DND-41 (cell line): ENCODE results near the gene PCBP4.

Source experiments
- EZH2 ChIP-seq: IDR thresholded peaks from 3 replicates; pipeline ENCODE4 v1.6.1; 2012; ENCODE audit warnings: borderline replicate concordance, low read depth, mild to moderate bottlenecking, moderate library complexity, low read length, inconsistent platforms; ENCODE audit not compliant: severe bottlenecking
- TF ChIP-seq, protein P1 (sequence below): IDR thresholded peaks from 2 replicates; pipeline ENCODE4 v1.5.1; 2012; ENCODE audit warnings: borderline replicate concordance, low read length, moderate library complexity, mild to moderate bottlenecking; ENCODE audit not compliant: poor library complexity, severe bottlenecking; ENCODE audit errors: extremely low read depth

DNA sequence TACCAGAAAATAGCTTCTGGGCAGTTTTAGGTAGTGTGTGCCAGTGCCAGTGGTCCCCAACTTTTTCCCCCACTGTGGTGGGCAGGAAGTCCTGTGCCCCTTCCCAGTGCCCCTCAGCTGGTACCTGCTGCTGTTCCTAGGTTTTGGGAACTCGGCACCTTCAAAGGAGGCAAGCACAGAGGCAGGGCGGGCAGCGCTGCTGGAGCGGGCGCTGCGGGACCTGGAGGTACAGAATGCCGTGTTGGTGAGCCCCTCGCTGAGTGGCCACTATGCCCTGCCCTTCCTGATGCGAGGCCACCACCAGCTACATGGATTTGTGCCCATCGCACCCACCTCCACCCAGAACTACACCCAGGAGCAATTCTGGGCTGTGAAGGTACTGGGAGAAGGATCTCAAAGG is 13.0 kb upstream of the PCBP4 start:
- TF ChIP-seq, protein P1, sequence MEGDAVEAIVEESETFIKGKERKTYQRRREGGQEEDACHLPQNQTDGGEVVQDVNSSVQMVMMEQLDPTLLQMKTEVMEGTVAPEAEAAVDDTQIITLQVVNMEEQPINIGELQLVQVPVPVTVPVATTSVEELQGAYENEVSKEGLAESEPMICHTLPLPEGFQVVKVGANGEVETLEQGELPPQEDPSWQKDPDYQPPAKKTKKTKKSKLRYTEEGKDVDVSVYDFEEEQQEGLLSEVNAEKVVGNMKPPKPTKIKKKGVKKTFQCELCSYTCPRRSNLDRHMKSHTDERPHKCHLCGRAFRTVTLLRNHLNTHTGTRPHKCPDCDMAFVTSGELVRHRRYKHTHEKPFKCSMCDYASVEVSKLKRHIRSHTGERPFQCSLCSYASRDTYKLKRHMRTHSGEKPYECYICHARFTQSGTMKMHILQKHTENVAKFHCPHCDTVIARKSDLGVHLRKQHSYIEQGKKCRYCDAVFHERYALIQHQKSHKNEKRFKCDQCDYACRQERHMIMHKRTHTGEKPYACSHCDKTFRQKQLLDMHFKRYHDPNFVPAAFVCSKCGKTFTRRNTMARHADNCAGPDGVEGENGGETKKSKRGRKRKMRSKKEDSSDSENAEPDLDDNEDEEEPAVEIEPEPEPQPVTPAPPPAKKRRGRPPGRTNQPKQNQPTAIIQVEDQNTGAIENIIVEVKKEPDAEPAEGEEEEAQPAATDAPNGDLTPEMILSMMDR = no peak
- TF ChIP-seq EZH2 = no peak
